Neuronal stem cell (in vitro differentiated cells): ENCODE data around the gene CDH23.
A peak's percentile ranks its signal among the peaks of the same experiment; 100 is the strongest.

Experiments used
- DNase-seq: peaks from one replicate; pipeline ENCODE4 v3.0.0-alpha.2; 2013; ENCODE audit warnings: low spot score
- H2AFZ ChIP-seq: one replicate; pipeline ENCODE4 v1.6.1; 2013; ENCODE audit warnings: mild to moderate bottlenecking, low read length, inconsistent platforms
- H2AK5ac ChIP-seq: 2 replicates; pipeline ENCODE4 v1.6.1; 2013; ENCODE audit warnings: low read depth, mild to moderate bottlenecking, inconsistent platforms, low read length, moderate library complexity, mixed read lengths
- H2BK120ac ChIP-seq: 2 replicates; pipeline ENCODE4 v1.6.1; 2013; ENCODE audit warnings: low read depth, mild to moderate bottlenecking, inconsistent platforms, low read length, moderate library complexity, mixed read lengths
- H2BK12ac ChIP-seq: one replicate; pipeline ENCODE4 v1.6.1; 2013; ENCODE audit warnings: low read length, inconsistent platforms
- H2BK15ac ChIP-seq: 2 replicates; pipeline ENCODE4 v1.6.1; 2013; ENCODE audit warnings: mild to moderate bottlenecking, low read length, inconsistent platforms, mixed read lengths
- H2BK5ac ChIP-seq: one replicate; pipeline ENCODE4 v1.6.1; 2013; ENCODE audit warnings: inconsistent platforms, mild to moderate bottlenecking, low read length, moderate library complexity
- H3K14ac ChIP-seq: one replicate; pipeline ENCODE4 v1.6.1; 2013; ENCODE audit warnings: low read length, inconsistent platforms
- H3K18ac ChIP-seq: 2 replicates; pipeline ENCODE4 v1.6.1; 2013; ENCODE audit warnings: low read length, inconsistent platforms
- H3K23ac ChIP-seq: 2 replicates; pipeline ENCODE4 v1.6.1; 2013; ENCODE audit warnings: low read depth, mild to moderate bottlenecking, mixed read lengths, low read length, inconsistent platforms; ENCODE audit not compliant: poor library complexity
- H3K27ac ChIP-seq: replicated peaks from 3 replicates; pipeline ENCODE4 v1.5.1; 2013; ENCODE audit warnings: low read length, inconsistent platforms
- H3K27me3 ChIP-seq, 3 experiments: 2 replicates each; pipeline ENCODE4 v1.6.1; 2013; ENCODE audit warnings: low read length in 3 of 3, mild to moderate bottlenecking in 2 of 3, inconsistent platforms in 1 of 3, low read depth in 1 of 3, mixed read lengths in 1 of 3, moderate library complexity in 1 of 3; ENCODE audit not compliant: control insufficient read depth in 3 of 3, insufficient read depth in 3 of 3
- H3K36me3 ChIP-seq, 2 donors: replicated peaks in 1 of 2; 2 replicates each; pipeline ENCODE4 v1.6.1; 2013; ENCODE audit warnings: low read length in 2 of 2; ENCODE audit not compliant: control insufficient read depth in 2 of 2, insufficient read depth in 2 of 2
- H3K4ac ChIP-seq: 2 replicates; pipeline ENCODE4 v1.6.1; 2013; ENCODE audit warnings: inconsistent platforms, mild to moderate bottlenecking, low read length, moderate library complexity
- H3K4me1 ChIP-seq, 2 donors: 1 replicate in 1 of 2; 2 replicates in 1 of 2; pipeline ENCODE4 v1.6.1; 2013; ENCODE audit warnings: low read length in 2 of 2, low read depth in 1 of 2; ENCODE audit not compliant: control insufficient read depth in 2 of 2, insufficient read depth in 1 of 2
- H3K4me2 ChIP-seq: one replicate; pipeline ENCODE4 v1.6.1; 2013; ENCODE audit warnings: mild to moderate bottlenecking, low read length, inconsistent platforms; ENCODE audit not compliant: insufficient read depth, poor library complexity, severe bottlenecking
- H3K4me3 ChIP-seq, 2 donors: 2 replicates each; pipeline ENCODE4 v1.5.1; 2013; ENCODE audit warnings: low read length in 2 of 2, mild to moderate bottlenecking in 2 of 2, inconsistent platforms in 1 of 2, moderate library complexity in 1 of 2
- H3K79me1 ChIP-seq: one replicate; pipeline ENCODE4 v1.6.1; 2013; ENCODE audit warnings: low read depth, mild to moderate bottlenecking, inconsistent platforms, low read length, moderate library complexity
- H3K9ac ChIP-seq: one replicate; pipeline ENCODE4 v1.6.1; 2013; ENCODE audit warnings: mild to moderate bottlenecking, low read depth, low read length, inconsistent platforms; ENCODE audit not compliant: poor library complexity
- H3K9me3 ChIP-seq, 2 donors: replicated peaks in 1 of 2; 2 replicates each; pipeline versions ENCODE3 to v1.6.1; 2013; ENCODE audit warnings: low read length in 2 of 2, mild to moderate bottlenecking in 2 of 2, inconsistent platforms in 1 of 2, low read depth in 1 of 2, mixed read lengths in 1 of 2, moderate library complexity in 1 of 2; ENCODE audit not compliant: control insufficient read depth in 2 of 2, insufficient read depth in 1 of 2
- H4K8ac ChIP-seq: one replicate; pipeline ENCODE4 v1.6.1; 2013; ENCODE audit warnings: low read depth, mild to moderate bottlenecking, inconsistent platforms, low read length, moderate library complexity
- H4K91ac ChIP-seq: one replicate; pipeline ENCODE4 v1.6.1; 2013; ENCODE audit warnings: low read length, low read depth, mild to moderate bottlenecking, inconsistent platforms; ENCODE audit not compliant: poor library complexity
- WGBS, 2 donors: extraction: QIAGEN DNeasy Blood & Tissue Kit; methylation state at CpG; one replicate each; pipeline ENCODE4 v1.1.7; 2013; ENCODE audit warnings: missing lambda C conversion rate in 2 of 2, mixed read lengths in 1 of 2; ENCODE audit not compliant: insufficient read length in 2 of 2, insufficient replicate concordance in 1 of 2; ENCODE audit errors: extremely low coverage in 2 of 2; 5-methylcytosine and 5-hydroxymethylcytosine counted together

The CDH23 gene

DNA sequence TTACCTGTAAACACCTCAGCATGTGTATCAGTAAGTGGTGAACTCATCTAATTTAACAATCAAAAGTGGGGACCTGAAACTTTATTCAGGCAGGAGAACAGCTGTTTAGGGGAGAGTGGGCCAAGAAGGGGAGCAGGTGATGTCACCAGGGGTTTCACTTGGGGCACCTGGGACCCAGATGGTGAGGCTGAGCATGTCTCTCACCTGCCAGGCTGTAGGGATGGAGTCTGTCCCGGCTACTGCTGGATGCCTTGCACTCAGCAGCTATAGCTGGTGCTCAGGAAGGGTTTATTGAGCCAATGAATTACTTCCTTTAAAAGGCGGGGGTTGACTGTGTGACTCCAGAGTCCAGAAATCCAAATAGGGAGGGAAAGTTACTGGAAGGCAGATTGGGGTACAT, 23.0 kb downstream of the CDH23 start:
- no CpG with 5 or more reads among the region's 2 CpGs for WGBS, 2 donors
- DNase-seq: no peak

DNA sequence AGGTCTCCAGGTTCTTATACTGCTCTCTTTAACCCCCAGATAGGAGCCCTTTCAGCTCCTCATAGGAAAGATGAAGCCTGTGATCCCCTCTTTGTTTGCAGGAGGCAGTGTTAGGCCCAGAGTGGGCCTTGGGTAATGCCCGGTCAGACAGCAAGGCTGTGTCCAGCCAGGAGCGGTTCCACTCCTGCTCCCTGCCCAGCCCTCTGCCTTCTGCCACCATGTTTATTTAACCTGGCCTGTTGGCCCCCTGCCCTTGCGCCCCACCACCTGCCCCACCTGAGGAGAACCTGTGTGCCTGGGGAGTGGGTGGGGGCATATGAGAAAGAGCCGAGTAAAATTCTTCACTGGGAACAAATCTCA, 24.3 kb downstream of the CDH23 start:
- DNase-seq: no peak
- H3K4me3 ChIP-seq: no peak overlapping the region
- H3K9me3 ChIP-seq: no peaks in the 10 kb centered on the region
- no peaks in the 10 kb centered on the region for H3K36me3 ChIP-seq
- H2AK5ac ChIP-seq: no peak overlapping the region
- no peak overlapping the region for H3K4me2 ChIP-seq
- H4K8ac ChIP-seq: no peak overlapping the region
- no peak overlapping the region for H4K91ac ChIP-seq
- H2BK12ac ChIP-seq: no peak overlapping the region
- no peak overlapping the region for H3K9ac ChIP-seq
- no peak overlapping the region for H2BK15ac ChIP-seq
- H3K18ac ChIP-seq: no peak overlapping the region
- no peak overlapping the region for H3K23ac ChIP-seq
- no peak overlapping the region for H3K27ac ChIP-seq
- no CpG with 5 or more reads among the region's 4 CpGs for WGBS, 2 donors
- H3K4ac ChIP-seq: no peak overlapping the region
- H2AFZ ChIP-seq: no peak overlapping the region
- no peak overlapping the region for H3K14ac ChIP-seq
- H2BK120ac ChIP-seq: no peak overlapping the region
- H3K4me1 ChIP-seq: peaks cover 0 to 3% of the 10 kb centered on the region in 2 donors
- no peak overlapping the region for H2BK5ac ChIP-seq
- H3K79me1 ChIP-seq: no peaks in the 10 kb centered on the region
- no peaks in the 10 kb centered on the region for H3K27me3 ChIP-seq

More for the DNA sequence above, 23.0 kb downstream of the CDH23 start:
- Histone ChIP-seq H4K8ac (no peak overlapping the region), H2AFZ (no peak overlapping the region), H3K4me3 (no peak overlapping the region), H3K18ac (no peak overlapping the region), H2BK15ac (no peak overlapping the region), H3K27me3 (no peaks in the 10 kb centered on the region), H3K14ac (no peak overlapping the region), H3K23ac (no peak overlapping the region), H2AK5ac (no peak overlapping the region), H3K79me1 (no peaks in the 10 kb centered on the region), H3K36me3 (no peaks in the 10 kb centered on the region), H3K4me2 (no peak overlapping the region), H3K9ac (no peak overlapping the region), H4K91ac (no peak overlapping the region), H2BK5ac (no peak overlapping the region), H2BK12ac (no peak overlapping the region), H2BK120ac (no peak overlapping the region), H3K27ac (no peak overlapping the region), H3K4me1 (no peaks in the 10 kb centered on the region), H3K4ac (no peak overlapping the region), H3K9me3 (no peaks in the 10 kb centered on the region)

DNA sequence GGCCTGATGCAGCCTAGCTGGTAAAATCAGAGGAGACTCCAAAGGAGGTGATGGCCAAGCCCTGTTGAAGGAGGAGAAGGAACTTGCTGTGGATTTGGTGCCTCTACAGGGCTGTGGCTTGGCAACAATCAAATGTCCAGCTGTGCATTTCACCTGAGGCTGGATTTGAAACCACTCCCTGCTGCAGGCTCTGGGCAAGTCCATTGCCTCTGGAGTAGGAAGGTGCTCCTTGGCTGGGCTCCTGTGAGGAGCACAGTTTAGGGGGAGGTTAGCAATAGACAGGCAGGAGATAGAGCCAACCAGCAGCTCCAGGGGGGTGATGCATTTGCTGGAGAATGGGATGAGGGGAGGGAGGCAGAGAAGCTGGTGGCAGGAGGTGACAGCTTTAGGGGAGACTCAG, 26.5 kb downstream of the CDH23 start:
- no peak overlapping the region for H3K4me2 ChIP-seq
- H3K36me3 ChIP-seq: no peaks in the 10 kb centered on the region
- H4K8ac ChIP-seq: no peak overlapping the region
- no peaks in the 10 kb centered on the region for H3K27me3 ChIP-seq
- H2AK5ac ChIP-seq: no peak overlapping the region
- H3K14ac ChIP-seq: no peak overlapping the region
- H3K18ac ChIP-seq: no peak overlapping the region
- no peak for DNase-seq
- H2BK15ac ChIP-seq: no peak overlapping the region
- no peak overlapping the region for H3K27ac ChIP-seq
- no peak overlapping the region for H4K91ac ChIP-seq
- H2BK5ac ChIP-seq: no peak overlapping the region
- no peak overlapping the region for H2BK120ac ChIP-seq
- peaks cover 0 to 3% of the 10 kb centered on the region in 2 donors for H3K4me1 ChIP-seq
- no peak overlapping the region for H3K23ac ChIP-seq
- no peak overlapping the region for H2AFZ ChIP-seq
- no peaks in the 10 kb centered on the region for H3K9me3 ChIP-seq
- H3K79me1 ChIP-seq: no peaks in the 10 kb centered on the region
- H3K4ac ChIP-seq: no peak overlapping the region
- no peak overlapping the region for H2BK12ac ChIP-seq
- no peak overlapping the region for H3K4me3 ChIP-seq
- no peak overlapping the region for H3K9ac ChIP-seq

DNA sequence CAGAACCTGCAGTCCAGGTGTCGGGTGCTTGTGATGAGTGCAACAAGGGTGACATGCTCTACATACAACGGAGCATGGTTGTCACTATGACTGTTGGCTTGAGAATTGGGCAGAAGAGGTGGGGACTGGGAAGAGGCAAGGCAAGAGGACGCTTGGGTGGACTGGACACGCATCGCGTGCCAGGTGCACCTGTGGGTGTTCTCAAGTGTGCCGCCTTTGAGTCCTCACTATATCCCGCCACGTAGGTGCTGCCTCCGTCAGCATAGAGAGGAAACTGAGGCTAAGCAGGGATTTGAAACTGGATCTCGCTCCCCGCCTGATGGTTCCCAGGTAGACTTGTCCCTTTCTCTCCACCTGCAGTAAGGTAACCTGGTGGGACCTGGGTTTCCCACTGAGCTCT, 27.2 kb downstream of the CDH23 start:
- peaks cover 0 to 3% of the 10 kb centered on the region in 2 donors for H3K4me1 ChIP-seq
- DNase-seq: no peak
- H3K27ac ChIP-seq: no peak overlapping the region
- no peaks in the 10 kb centered on the region for H3K79me1 ChIP-seq
- no peak overlapping the region for H4K91ac ChIP-seq
- H2BK15ac ChIP-seq: no peak overlapping the region
- H3K36me3 ChIP-seq: no peaks in the 10 kb centered on the region
- H2AK5ac ChIP-seq: no peak overlapping the region
- H3K27me3 ChIP-seq: no peaks in the 10 kb centered on the region
- H3K9ac ChIP-seq: no peak overlapping the region
- no peak overlapping the region for H3K14ac ChIP-seq
- H2AFZ ChIP-seq: no peak overlapping the region
- no peak overlapping the region for H3K4me2 ChIP-seq
- no peak overlapping the region for H2BK120ac ChIP-seq
- H2BK12ac ChIP-seq: no peak overlapping the region
- peak overlapping the region; percentile 44 for H3K18ac ChIP-seq
- H3K4ac ChIP-seq: no peak overlapping the region
- WGBS, 2 donors: no CpG with 5 or more reads among the region's 12 CpGs
- H3K9me3 ChIP-seq: no peaks in the 10 kb centered on the region
- H4K8ac ChIP-seq: no peak overlapping the region
- H2BK5ac ChIP-seq: no peak overlapping the region
- H3K4me3 ChIP-seq: no peak overlapping the region
- H3K23ac ChIP-seq: no peak overlapping the region
